H1 (cell line): ENCODE data around the gene NEDD9. TPM values are rescaled to one million over a fixed set of nuclear protein-coding genes. Genes with fewer than 3 reads are reported as not detected.

Experiments
- JUN ChIP-seq: IDR thresholded peaks from 2 replicates; pipeline ENCODE4 v1.6.1; 2011; ENCODE audit warnings: low read depth, mild to moderate bottlenecking, improper control_type of control experiment, low read length
- KDM5A ChIP-seq: fragments of 200-600 bp; IDR thresholded peaks from 2 replicates; pipeline ENCODE4 v1.7.1; 2012; ENCODE audit warnings: mild to moderate bottlenecking, low read length, inconsistent platforms, mixed read lengths
- polyA plus RNA-seq, 7 experiments: library from polyadenylated mRNA; depleted of rRNA in 3 of 7; stranded (reverse) in 5 of 7; unstranded in 2 of 7; fragments of >200 nt in 5 of 7; fragments of 200-250 nt in 2 of 7; gene quantifications; 1 replicate in 5 of 7; 2 replicates in 1 of 7; 4 replicates in 1 of 7; pipeline versions ENCODE4 v1.2.1 to v1.2.3, GENCODE V29; 2011 to 2013; ENCODE audit warnings: missing spikeins in 2 of 7, mixed read lengths in 2 of 7
- total RNA-seq: library from RNA; stranded (reverse); fragmentation: NEBNext Ultra II Directional; extraction: Animal tissue kit (Norgen Biotek cat#: 25700); gene quantifications from 2 replicates; pipeline ENCODE4 v1.2.1, GENCODE V29; 2021

The NEDD9 gene
- total and polyA plus RNA-seq, 2 of the 8 experiments (the other 6 are each of a cell fraction or from before 2014, with no cell fraction given) = 3.6 to 12.0 TPM

DNA sequence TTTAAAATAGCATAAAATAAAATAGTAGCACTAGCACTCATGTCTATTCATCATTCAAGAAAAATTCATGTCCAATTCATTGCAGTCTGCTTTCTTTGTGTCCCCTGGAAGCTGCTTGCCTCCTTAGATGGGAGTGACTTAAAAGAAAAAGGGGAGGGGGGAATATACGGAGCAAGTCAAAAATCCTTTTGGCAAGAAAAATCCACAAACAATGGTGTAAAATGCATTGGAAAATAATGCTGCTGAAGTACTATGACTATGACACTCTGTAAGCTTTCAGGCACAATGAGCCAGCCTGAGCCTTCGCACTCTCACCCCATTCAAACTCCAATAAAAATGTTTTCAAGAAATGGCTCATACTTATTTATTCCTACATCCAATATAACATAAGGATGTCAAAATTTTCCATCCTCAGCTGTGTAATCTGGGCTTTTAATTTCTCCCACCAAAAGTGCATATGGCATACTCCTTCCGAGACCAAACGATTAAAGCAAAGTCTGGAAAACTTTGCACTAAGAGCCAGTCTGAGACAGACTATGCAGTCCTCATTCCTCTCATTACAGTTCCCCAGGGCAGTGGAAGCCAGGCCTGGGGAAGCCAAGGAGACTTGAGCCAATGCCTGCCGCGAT, 790 bp downstream of the NEDD9 start (continued):
- TF ChIP-seq KDM5A = no peak
- TF ChIP-seq JUN = no peak
